GM18517 (cell line): Measurements from ENCODE around the gene TGFB1.
"Not testable (repeated sequence)": the region's sequence is repeated elsewhere in the genome, so short reads cannot be mapped to it uniquely, and the experiment has no call there.

Experiments
- ATAC-seq: cut with Tn5 transposase; IDR thresholded peaks from one replicate; pipeline ENCODE4 v1.9.1; 2021; ENCODE audit warnings: mild to moderate bottlenecking, moderate library complexity; ENCODE audit not compliant: unreplicated experiment

TGFB1 gene

GRCh38 chr19:41371119-41371518 is 17.4 kb upstream of the TGFB1 start:
- not testable (repeated sequence) for ATAC-seq

- no peak for ATAC-seq
Observed at GRCh38 chr19:41369769-41370168, 16.0 kb upstream of the TGFB1 start.

- no peak for ATAC-seq
Observed at GRCh38 chr19:41367848-41368301, 14.2 kb upstream of the TGFB1 start.

GRCh38 chr19:41366089-41366488 is 12.4 kb upstream of the TGFB1 start:
- ATAC-seq, result no peak

GRCh38 chr19:41364524-41365391 is 11.0 kb upstream of the TGFB1 start:
- no peak for ATAC-seq

GRCh38 chr19:41363753-41364523 is 10.2 kb upstream of the TGFB1 start, which contains the start of gene B9D2:
Gene B9D2 (minus strand): TSS chr19:41364149. CDS start chr19:41363519, 630 bp downstream.
- peak; percentile 77 for ATAC-seq

GRCh38 chr19:41363371-41363752 is 9.6 kb upstream of the TGFB1 start:
- no peak for ATAC-seq

- ATAC-seq, result no peak
Observed at GRCh38 chr19:41362143-41362847, 8.6 kb upstream of the TGFB1 start.

GRCh38 chr19:41359741-41360140 is 6.0 kb upstream of the TGFB1 start:
- no peak for ATAC-seq

- no peak for ATAC-seq
Observed at GRCh38 chr19:41357746-41358145, 4.0 kb upstream of the TGFB1 start.

GRCh38 chr19:41356984-41357739 is 3.4 kb upstream of the TGFB1 start:
- ATAC-seq, result no peak

- no peak for ATAC-seq
Observed at GRCh38 chr19:41355802-41356201, 2.1 kb upstream of the TGFB1 start.

- no peak for ATAC-seq
Observed at GRCh38 chr19:41355035-41355434, 1.3 kb upstream of the TGFB1 start.

GRCh38 chr19:41354343-41354953 is 726 bp upstream of the TGFB1 start:
- ATAC-seq, result no peak

- no peak for ATAC-seq
Observed at GRCh38 chr19:41352609-41353465, 885 bp downstream of the TGFB1 start.

GRCh38 chr19:41352279-41352608 is 1.5 kb downstream of the TGFB1 start:
- no peak for ATAC-seq

GRCh38 chr19:41351339-41352245 is 2.1 kb downstream of the TGFB1 start:
- ATAC-seq, result peak; percentile 41

- peak; percentile 12 for ATAC-seq
Observed at GRCh38 chr19:41350735-41351338, 2.9 kb downstream of the TGFB1 start.
